HG03196 (cell line): Measurements from ENCODE around the gene PIEZO1.

ENCODE experiments used
- ATAC-seq: cut with Tn5 transposase; IDR thresholded peaks from one replicate; pipeline ENCODE4 v1.9.1; 2021; ENCODE audit not compliant: unreplicated experiment

Gene PIEZO1

GRCh38 chr16:88736496-88736895 is 48.5 kb downstream of the PIEZO1 start:
- no peak for ATAC-seq

GRCh38 chr16:88736088-88736487 is 48.9 kb downstream of the PIEZO1 start:
- no peak for ATAC-seq

GRCh38 chr16:88735616-88736015 is 49.4 kb downstream of the PIEZO1 start:
- ATAC-seq: no peak

GRCh38 chr16:88735121-88735520 is 49.9 kb downstream of the PIEZO1 start:
- ATAC-seq: no peak

GRCh38 chr16:88734361-88734728 is 50.7 kb downstream of the PIEZO1 start:
- no peak for ATAC-seq

GRCh38 chr16:88733630-88734360 is 51.2 kb downstream of the PIEZO1 start:
- no peak for ATAC-seq

- ATAC-seq: no peak
Observed at GRCh38 chr16:88732961-88733294, 52.1 kb downstream of the PIEZO1 start.

GRCh38 chr16:88732172-88732960 is 52.7 kb downstream of the PIEZO1 start:
- no peak for ATAC-seq

GRCh38 chr16:88731699-88732098 is 53.3 kb downstream of the PIEZO1 start:
- no peak for ATAC-seq

- ATAC-seq: no peak
Observed at GRCh38 chr16:88730632-88731607, 54.1 kb downstream of the PIEZO1 start.

- no peak for ATAC-seq
Observed at GRCh38 chr16:88727871-88728270, 57.1 kb downstream of the PIEZO1 start.

GRCh38 chr16:88726981-88727380 is 58.0 kb downstream of the PIEZO1 start:
- no peak for ATAC-seq

GRCh38 chr16:88726408-88726749 is 58.6 kb downstream of the PIEZO1 start:
- no peak for ATAC-seq

- ATAC-seq: no peak
Observed at GRCh38 chr16:88725609-88726407, 59.2 kb downstream of the PIEZO1 start.

GRCh38 chr16:88724855-88725555 is 60.0 kb downstream of the PIEZO1 start:
- ATAC-seq: no peak

GRCh38 chr16:88723911-88724310 is 61.1 kb downstream of the PIEZO1 start:
- ATAC-seq: no peak

- no peak for ATAC-seq
Observed at GRCh38 chr16:88723507-88723887, 61.5 kb downstream of the PIEZO1 start.

- ATAC-seq: no peak
Observed at GRCh38 chr16:88722784-88723506, 62.1 kb downstream of the PIEZO1 start.
